Neural cell (in vitro differentiated cells): ENCODE results near the gene CYTH3. TPM values are rescaled to one million over a fixed set of nuclear protein-coding genes. Genes with fewer than 3 reads are reported as not detected.
"Not testable (repeated sequence)": the region's sequence is repeated elsewhere in the genome, so short reads cannot be mapped to it uniquely, and the experiment has no call there.

Experiments used
- H2AFZ ChIP-seq: fragments of 200-600, 300-800 bp; sonication (generic), shearing (Covaris generic); 2 replicates; pipeline ENCODE4 v1.6.0; 2014; ENCODE audit warnings: low read depth, mild to moderate bottlenecking, antibody characterized with exemption, low read length, moderate library complexity
- H3F3A ChIP-seq: fragments of 200-600 bp; shearing (Covaris generic); 2 replicates; pipeline ENCODE4 v1.6.1; 2016; ENCODE audit warnings: mild to moderate bottlenecking, moderate library complexity, mixed read lengths, antibody characterized with exemption, low read length; ENCODE audit not compliant: insufficient read depth, poor library complexity, severe bottlenecking
- H3K27ac ChIP-seq: fragments of 200-600, 300-800 bp; sonication (generic), shearing (Covaris generic); 2 replicates; pipeline ENCODE4 v1.5.1; 2014; ENCODE audit warnings: mild to moderate bottlenecking, low read length, moderate library complexity
- H3K27me3 ChIP-seq: fragments of 300-800, 200-600 bp; sonication (generic), shearing (Covaris generic); 2 replicates; pipeline ENCODE4 v1.6.0; 2014; ENCODE audit warnings: mild to moderate bottlenecking, low read depth, low read length, moderate library complexity; ENCODE audit not compliant: insufficient read depth
- H3K36me3 ChIP-seq: fragments of 300-800, 200-600 bp; sonication (generic), shearing (Covaris generic); 2 replicates; pipeline ENCODE4 v1.5.1; 2014; ENCODE audit warnings: mild to moderate bottlenecking, antibody characterized with exemption, low read length, moderate library complexity; ENCODE audit not compliant: insufficient read depth
- H3K4me2 ChIP-seq: fragments of 300-800, 200-600 bp; sonication (generic), shearing (Covaris generic); 2 replicates; pipeline ENCODE4 v1.6.0; 2014; ENCODE audit warnings: mild to moderate bottlenecking, low read length
- H3K4me3 ChIP-seq: fragments of 300-800, 200-600 bp; sonication (generic), shearing (Covaris generic); 2 replicates; pipeline ENCODE4 v1.5.1; 2014; ENCODE audit warnings: mild to moderate bottlenecking, low read length, moderate library complexity
- H3K79me2 ChIP-seq: fragments of 200-600 bp; shearing (Covaris generic); replicated peaks from 2 replicates; pipeline ENCODE4 v1.6.0; 2014; ENCODE audit warnings: mild to moderate bottlenecking, low read length, moderate library complexity; ENCODE audit not compliant: insufficient read depth
- H3K9ac ChIP-seq: fragments of 300-800, 200-600 bp; sonication (generic), shearing (Covaris generic); 2 replicates; pipeline ENCODE4 v1.6.1; 2016; ENCODE audit warnings: mild to moderate bottlenecking, low read length, mixed read lengths
- H3K9me2 ChIP-seq: fragments of 200-600 bp; shearing (Covaris generic); 2 replicates; pipeline ENCODE4 v1.6.1; 2016; ENCODE audit warnings: mild to moderate bottlenecking, low read length, mixed read lengths; ENCODE audit not compliant: insufficient read depth
- H3K9me3 ChIP-seq: fragments of 200-600, 300-800 bp; sonication (generic), shearing (Covaris generic); 2 replicates; pipeline ENCODE4 v1.6.1; 2016; ENCODE audit warnings: mild to moderate bottlenecking, mixed run types, low read length, moderate library complexity, mixed read lengths
- H4K20me1 ChIP-seq: fragments of 200-600 bp; shearing (Covaris generic); 2 replicates; pipeline ENCODE4 v1.6.1; 2016; ENCODE audit warnings: mild to moderate bottlenecking, mixed run types; ENCODE audit not compliant: insufficient read depth
- CTCF ChIP-seq: fragments of 450-650 bp; IDR thresholded peaks from 2 replicates; pipeline ENCODE4 v1.5.1; 2014; ENCODE audit warnings: antibody characterized with exemption, mild to moderate bottlenecking, moderate library complexity; ENCODE audit not compliant: poor library complexity, severe bottlenecking
- EP300 ChIP-seq: fragments of 450-650 bp; conservative IDR thresholded peaks from 2 replicates; pipeline ENCODE4 v1.6.1; 2014; ENCODE audit warnings: antibody characterized with exemption, mild to moderate bottlenecking, moderate library complexity; ENCODE audit not compliant: poor library complexity, severe bottlenecking
- EZH2 ChIP-seq: fragments of 200-600, 300-800 bp; shearing (Covaris generic), sonication (generic); IDR thresholded peaks from 2 replicates; pipeline ENCODE4 v1.6.1; 2014; ENCODE audit warnings: antibody characterized with exemption, low read length, borderline replicate concordance, mild to moderate bottlenecking; ENCODE audit not compliant: insufficient read depth, poor library complexity, severe bottlenecking
- MXI1 ChIP-seq: fragments of 450-650 bp; conservative IDR thresholded peaks from 2 replicates; pipeline ENCODE4 v1.6.1; 2014; ENCODE audit warnings: antibody characterized with exemption, mild to moderate bottlenecking; ENCODE audit not compliant: poor library complexity, severe bottlenecking
- POLR2AphosphoS5 ChIP-seq: IDR thresholded peaks from 2 replicates; pipeline ENCODE4 v1.6.1; 2012
- RAD21 ChIP-seq: fragments of 450-650 bp; conservative IDR thresholded peaks from 2 replicates; pipeline ENCODE4 v1.6.1; 2014; ENCODE audit warnings: antibody characterized with exemption, mild to moderate bottlenecking, moderate library complexity
- REST ChIP-seq: IDR thresholded peaks from 2 replicates; pipeline ENCODE4 v1.6.1; 2012; ENCODE audit warnings: borderline replicate concordance
- SMC3 ChIP-seq: fragments of 450-650 bp; conservative IDR thresholded peaks from 2 replicates; pipeline ENCODE4 v1.6.1; 2014; ENCODE audit warnings: antibody characterized with exemption, mild to moderate bottlenecking, moderate library complexity; ENCODE audit not compliant: poor library complexity
- TAF1 ChIP-seq: IDR thresholded peaks from 2 replicates; pipeline ENCODE4 v1.6.1; 2012; ENCODE audit warnings: low read depth
- polyA plus RNA-seq: library from polyadenylated mRNA; depleted of rRNA; stranded (reverse); fragments of >200 nt; gene quantifications from 2 replicates; pipeline ENCODE4 v1.2.3, GENCODE V29; 2014

CYTH3 gene
- polyA plus RNA-seq, 1 donor from 2014 or later: 33.9 TPM

DNA sequence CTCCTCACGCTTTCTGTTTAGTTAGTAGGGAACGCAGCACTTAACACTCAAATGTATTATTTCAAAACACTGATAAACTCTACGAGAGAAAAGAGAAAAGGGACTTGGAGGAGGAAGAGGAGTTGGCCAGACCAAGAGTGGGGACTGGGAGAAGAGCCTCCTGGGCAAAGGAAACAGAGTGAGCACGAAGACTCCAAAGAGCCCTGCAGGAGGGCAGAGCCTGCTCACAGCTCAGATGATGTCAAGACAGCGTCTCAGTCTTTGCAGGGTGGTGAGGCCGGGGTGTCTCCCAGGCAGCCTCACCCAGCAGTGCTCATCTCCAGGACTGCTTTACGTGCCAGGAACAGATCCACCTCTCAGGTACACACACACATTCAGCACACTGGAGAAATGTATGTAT is 41.2 kb downstream of the CYTH3 start:
- Histone ChIP-seq H2AFZ (no peak overlapping the region), H3K4me3 (no peak overlapping the region), H3K9me2 (no peaks in the 10 kb centered on the region), H3K27ac (no peak overlapping the region), H3K9me3 (no peaks in the 10 kb centered on the region), H4K20me1 (no peaks in the 10 kb centered on the region), H3F3A (no peaks in the 10 kb centered on the region), H3K79me2 (no peaks in the 10 kb centered on the region), H3K4me2 (no peak overlapping the region), H3K27me3 (no peaks in the 10 kb centered on the region), H3K9ac (no peak overlapping the region), H3K36me3 (no peaks in the 10 kb centered on the region)
- TF ChIP-seq REST: no peak
- TF ChIP-seq POLR2AphosphoS5: no peak
- no peak for TF ChIP-seq EZH2
- TF ChIP-seq CTCF: no peak
- no peak for TF ChIP-seq EP300
- TF ChIP-seq SMC3: no peak
- no peak for TF ChIP-seq MXI1
- TF ChIP-seq TAF1: no peak
- no peak for TF ChIP-seq RAD21

DNA sequence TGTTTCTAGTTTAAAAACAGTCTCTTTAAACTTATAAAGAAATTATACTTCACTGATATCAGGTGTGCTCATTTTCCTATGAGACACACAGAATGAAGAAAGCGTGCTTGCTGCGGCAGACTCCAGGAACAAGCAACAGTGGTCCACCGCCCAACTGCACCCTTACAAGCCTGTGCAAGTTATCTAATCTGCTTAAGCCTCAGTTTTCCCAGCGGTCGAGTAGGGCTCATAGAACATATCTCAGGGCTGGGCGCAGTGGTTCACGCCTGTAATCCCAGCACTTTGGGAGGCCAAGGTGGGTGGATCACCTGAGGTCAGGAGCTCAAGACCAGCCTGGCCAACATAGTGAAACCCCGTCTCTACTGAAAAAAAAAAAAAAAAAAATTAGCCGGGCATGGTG is 43.1 kb downstream of the CYTH3 start:
- not testable (repeated sequence) for H3K36me3 ChIP-seq, H2AFZ ChIP-seq, H3K27me3 ChIP-seq, H3K4me3 ChIP-seq, H3K27ac ChIP-seq, H4K20me1 ChIP-seq, H3K4me2 ChIP-seq, H3F3A ChIP-seq, H3K9ac ChIP-seq, H3K79me2 ChIP-seq, H3K9me3 ChIP-seq, H3K9me2 ChIP-seq
